Left kidney (tissue), 2 donors: ENCODE measurements around the gene TAF8. TPM values are rescaled to one million over a fixed set of nuclear protein-coding genes. Genes with fewer than 3 reads are reported as not detected.

Experiments used
- DNase-seq: peaks from one replicate; pipeline ENCODE4 v3.0.0-alpha.2; 2013
- polyA plus RNA-seq: library from polyadenylated mRNA; unstranded; fragments of 120-200 nt; gene quantifications from one replicate; pipeline ENCODE4 v1.2.1, GENCODE V29; 2013; ENCODE audit not compliant: insufficient read length

TAF8 gene
- polyA plus RNA-seq, 1 donor, result 27.7 TPM

DNA sequence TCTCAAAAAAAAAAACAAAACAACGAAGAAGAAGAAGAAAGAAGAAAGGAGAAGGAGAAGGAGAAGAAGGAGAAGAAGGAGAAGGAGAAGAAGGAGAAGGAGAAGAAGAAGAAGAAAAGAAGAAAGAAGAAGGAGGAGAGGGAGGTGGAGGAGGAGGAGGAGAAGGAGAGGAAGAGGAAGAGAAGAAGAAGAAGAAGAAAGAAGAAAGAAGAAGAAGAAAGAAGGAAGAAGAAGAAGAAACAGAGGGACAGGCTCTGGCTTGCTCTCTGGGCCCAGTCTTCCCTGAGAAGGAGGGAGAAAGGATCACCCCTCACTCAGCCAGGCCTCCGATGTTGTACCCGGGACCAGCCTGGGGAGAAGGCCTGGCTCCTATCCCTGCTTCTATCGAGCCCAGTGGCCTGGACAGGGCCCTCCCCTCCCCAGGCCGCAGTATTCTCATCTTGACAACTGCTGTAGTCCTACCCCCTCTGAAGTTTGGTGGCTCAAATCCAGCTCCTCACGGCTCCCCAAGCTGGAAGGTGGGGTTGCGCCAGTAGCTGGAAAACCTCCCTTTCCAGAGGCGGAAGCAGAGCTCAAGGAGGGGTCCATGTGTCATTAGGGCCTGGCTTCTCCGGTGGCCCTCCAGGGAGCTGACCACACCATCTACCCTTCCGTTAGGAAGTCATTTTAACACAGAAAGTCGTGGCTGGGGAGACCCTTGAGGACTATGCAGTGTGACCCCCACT is 73.2 kb downstream of the TAF8 start:
- DNase-seq, result no peak

DNA sequence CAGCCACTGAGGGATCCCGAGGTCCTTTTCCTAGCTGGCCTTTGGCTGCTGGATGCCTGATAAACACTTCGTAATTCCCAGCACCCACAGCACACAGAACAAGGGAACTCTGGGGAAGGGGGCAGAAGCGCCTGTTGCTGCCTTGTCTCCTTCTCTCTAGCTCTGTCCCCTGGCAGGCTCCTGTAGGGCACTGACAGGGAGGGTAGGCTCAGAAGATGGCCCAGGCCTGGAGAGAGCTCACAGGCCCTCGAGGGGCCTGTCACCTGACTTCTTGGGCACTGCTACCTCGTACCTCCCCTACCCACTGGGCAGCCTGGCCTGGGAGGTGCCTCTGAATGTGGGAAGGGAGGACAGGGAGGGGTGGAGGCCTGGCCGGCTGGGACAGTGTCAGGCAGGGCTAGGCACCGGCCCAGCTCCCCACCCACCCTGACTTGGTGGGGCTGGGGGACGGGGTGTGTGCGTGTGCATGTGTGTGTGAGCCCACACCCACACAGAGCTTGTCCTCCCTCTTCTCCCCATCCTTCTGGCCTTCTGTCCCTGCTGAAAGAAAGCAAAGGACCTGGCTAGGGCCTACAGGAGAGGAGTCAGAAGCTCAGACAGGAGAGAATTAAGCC is 74.0 kb downstream of the TAF8 start:
- DNase-seq, result no peak

DNA sequence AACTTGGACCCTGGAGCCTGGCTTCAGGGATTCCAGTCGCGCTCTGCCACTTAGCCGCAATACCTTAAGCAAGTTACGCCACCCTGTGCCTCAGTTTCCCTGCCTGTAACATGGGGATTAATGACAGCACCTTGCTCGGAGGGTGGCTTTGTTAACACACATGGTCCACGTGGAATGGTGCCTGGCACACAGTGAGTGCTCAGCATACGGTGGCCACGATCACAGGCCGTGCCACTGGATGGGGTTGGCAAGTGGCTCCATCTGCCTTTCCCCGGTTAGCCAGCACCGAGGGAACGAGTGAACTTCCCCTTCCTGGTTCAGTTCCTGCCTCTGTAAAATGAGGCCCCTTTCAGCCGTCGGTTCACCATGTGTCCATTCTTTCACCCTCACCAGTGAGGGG is 74.9 kb downstream of the TAF8 start:
- no peak for DNase-seq

DNA sequence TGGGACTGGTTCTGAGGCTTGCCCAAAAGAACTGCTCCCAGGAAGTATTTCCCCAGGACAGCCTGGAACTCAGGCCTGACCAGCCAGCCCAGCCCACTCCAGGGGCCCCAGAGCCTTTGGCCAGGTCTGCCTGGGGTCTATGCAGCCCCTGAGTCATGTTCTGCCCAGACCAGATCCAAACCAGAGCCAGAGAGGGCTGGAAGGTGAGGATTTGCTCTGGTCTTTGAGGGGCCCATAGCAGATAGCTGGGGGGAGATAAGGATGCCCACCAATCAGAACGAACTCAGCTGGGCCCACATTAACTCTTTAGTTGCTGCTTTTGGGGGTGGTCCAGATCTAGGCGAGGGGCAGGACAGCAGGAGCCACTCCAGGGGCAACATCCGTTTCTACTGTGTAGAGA is 75.3 kb downstream of the TAF8 start:
- no peak for DNase-seq

DNA sequence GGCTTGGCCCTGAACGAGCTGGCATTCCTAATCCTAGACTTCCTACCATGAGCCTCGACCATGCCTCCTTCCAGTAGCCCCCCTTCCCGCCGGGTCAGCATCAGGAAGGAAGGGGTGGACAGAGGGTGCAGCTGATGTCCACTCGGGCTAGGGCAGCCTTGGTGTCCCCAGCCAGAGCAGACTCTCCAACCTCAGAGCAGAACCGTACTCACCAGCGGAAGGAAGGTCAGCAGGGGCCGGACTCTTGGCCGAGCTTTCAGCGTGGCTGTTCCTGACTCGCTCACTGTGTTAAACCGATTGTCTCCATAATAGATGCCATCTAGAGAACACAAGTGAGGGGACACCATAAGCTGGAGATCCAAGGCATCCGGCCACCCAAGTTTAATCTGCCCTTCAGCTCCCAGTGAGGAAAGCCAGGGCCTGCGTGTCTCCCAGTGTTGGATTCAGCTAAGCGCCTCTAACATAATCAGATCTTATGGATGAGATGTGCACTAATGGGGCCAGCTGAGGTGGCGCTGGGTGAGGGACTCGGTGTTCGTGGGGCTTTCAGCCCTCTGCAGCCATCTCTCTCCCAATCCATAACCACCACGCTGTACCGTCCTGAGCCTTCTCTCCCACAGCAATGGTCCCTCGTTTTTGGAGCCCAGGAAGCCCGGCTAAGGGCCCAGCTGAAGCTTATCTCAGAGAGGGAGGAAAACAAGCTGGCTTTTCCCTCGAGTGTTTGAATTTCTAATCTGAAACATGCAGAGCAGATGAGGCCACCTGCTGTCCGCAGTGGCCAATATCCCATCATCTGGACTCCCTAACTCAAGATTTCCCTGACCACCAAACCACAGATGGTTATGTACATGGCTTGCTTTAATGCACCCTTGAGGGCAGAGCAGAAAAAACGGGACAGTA is 78.4 kb downstream of the TAF8 start:
- no peak for DNase-seq

DNA sequence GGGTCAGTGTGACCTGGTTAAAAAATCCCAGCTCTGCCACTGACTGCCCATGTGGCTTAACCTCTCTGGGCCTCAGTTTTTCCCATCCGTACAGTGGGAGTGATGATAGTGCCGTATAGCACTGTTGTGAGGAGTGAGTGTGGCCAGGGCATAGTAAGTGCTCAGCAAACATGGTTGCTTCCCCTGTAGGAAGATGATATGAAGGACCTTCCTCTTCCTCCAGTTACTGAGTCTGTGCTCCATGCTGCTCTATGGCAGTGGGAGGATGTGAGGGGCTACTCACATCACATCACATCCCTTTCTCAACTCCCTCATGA is 79.0 kb downstream of the TAF8 start:
- no peak for DNase-seq

DNA sequence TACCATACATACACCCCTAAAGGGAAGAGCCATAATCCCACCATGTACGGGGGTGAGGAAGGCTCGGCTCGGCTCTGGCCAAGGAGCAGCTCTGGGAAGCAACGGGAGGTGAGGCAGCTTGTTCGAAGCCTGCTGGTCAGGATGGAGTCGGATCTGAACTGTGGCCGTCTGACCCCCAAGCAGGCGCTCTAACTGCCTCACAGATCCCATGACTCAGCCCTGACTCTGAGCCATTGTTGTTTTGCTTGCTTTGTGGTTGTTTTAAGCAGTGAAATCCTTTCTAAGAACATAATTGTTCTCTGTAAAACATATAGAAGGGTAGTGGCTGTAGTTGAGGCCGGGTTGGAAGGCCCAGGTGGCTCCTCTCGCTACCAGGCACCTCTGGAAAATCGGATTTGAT is 81.2 kb downstream of the TAF8 start:
- DNase-seq, result no peak

DNA sequence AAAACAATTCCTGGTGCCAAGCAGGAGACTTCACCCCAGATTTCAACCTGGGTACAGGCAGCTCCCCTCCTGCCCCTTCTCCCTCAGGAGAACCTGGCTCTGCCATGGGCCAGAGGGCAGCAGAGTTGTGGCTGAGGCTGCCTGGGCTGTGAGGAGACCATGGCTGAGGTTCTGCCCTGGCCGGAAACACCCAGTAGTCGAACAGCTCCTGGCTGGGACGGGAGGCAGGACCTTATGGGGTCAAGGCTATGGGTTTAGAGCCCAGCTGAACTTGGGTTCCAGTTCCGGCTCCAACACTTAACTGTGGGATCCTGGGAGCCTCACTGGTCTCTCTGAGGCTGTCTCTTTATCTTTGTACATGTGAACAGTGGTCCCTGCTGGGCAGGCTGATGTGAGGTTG is 83.6 kb downstream of the TAF8 start:
- DNase-seq, result no peak

DNA sequence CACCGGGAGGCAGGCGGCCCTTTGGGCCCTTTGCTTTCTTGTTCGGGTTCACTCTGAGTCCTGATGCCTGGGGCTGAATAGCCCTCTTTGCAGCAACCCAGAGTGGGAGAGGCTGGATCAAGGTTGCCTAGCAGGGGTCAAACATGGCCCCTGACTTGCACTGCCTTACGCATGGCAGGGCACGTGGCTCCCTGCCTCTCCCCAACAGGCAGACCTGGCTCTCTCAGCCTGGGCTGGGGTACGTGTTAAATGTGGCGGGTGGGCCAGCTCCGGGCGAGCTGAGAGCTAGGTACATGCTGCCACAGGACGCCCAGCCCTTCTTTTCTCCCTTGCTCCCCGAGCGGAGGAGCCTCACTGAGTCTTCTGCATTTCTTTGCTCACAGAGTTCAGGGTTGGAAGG is 84.8 kb downstream of the TAF8 start:
- DNase-seq, result no peak

DNA sequence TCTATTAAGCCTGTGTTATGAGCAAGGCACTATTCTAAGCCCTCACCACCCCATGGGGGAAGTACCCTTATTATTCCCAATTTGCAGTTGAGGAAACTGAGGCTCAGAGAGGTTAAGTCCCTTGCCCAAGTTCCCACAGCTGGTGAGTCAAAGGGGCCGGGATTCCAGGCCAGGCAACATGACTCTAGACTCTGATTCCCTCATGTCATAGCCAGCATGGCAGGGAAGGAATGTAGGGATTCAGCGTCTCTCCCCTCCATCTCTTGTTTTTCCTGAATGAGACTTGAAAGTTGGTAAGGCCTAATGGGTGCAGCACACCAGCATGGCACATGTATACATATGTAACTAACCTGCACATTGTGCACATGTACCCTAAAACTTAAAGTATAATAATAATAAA is 85.4 kb downstream of the TAF8 start:
- no peak for DNase-seq

DNA sequence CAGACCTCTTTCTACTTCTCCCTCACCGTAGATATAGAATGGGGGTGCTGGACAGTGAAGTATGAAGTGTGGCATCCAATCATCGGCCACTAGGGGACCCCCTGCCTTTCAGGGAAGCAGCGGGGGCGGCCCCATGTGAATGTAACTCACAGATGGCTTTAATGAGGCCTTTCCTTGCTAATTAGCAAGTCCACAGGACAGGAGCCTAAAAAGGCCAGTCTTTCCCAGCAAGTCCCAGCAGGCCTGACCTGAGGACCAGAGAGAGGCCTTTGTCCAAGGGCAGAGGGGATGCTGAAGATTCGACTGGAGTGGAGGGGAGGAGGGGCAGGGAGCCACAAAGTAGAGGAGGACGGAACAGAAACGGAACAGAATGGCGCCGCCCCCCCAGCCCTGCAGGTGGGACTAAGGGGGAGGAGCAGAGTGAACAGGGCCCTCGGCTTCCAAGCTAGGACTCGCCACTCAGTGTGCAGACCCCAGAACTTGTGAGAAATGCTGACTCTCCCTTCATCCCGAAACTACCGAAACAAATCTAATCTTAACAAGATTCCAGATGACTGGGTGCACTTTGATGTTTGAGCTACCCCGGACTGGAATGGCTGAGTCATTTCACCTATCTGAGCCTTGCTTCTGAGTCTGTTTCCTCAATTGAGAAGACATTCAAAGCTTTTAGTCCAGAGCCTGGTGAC is 86.3 kb downstream of the TAF8 start:
- no peak for DNase-seq

Other genes with a start within 250 kb of the TAF8 start
- 21.0 TPM for gene USP49, start 155.1 kb upstream of the TAF8 start, polyA plus RNA-seq
- gene MED20, start 129.4 kb upstream of the TAF8 start, polyA plus RNA-seq, result 41.4 TPM
- 26.5 TPM for gene BYSL, start 129.0 kb upstream of the TAF8 start, polyA plus RNA-seq
- 25.9 TPM for gene CCND3, start 108.7 kb upstream of the TAF8 start, polyA plus RNA-seq
- 4.4 TPM for gene C6orf132, start 92.1 kb downstream of the TAF8 start, polyA plus RNA-seq
- 0.38 TPM for gene GUCA1A, start 122.8 kb downstream of the TAF8 start, polyA plus RNA-seq
- 1.9 TPM for gene GUCA1B, start 144.4 kb downstream of the TAF8 start, polyA plus RNA-seq
- 33.5 TPM for gene MRPS10, start 167.3 kb downstream of the TAF8 start, polyA plus RNA-seq